SK-N-SH (cell line): ENCODE results near the gene CRACR2B. TPM values are rescaled to one million over a fixed set of nuclear protein-coding genes. Genes with fewer than 3 reads are reported as not detected.
A peak's percentile ranks its signal among the peaks of the same experiment; 100 is the strongest.

Experiments used
- CTCF ChIA-PET: fragments of 300-600, 350-600 bp; formaldehyde crosslinking; extraction: SDS; loops from one replicate; lab custom pipeline; 2021; lab: Yijun Ruan, JAX
- POLR2A ChIA-PET: fragments of 350-600 bp; sonication (Branson Sonifier 250); formaldehyde crosslinking; extraction: SDS; loops from one replicate; lab custom pipeline; 2020; ENCODE audit warnings: antibody characterized with exemption, inconsistent platforms; lab: Yijun Ruan, JAX
- DNase-seq: peaks from one replicate; pipeline ENCODE4 v3.0.0; 2012
- H2AFZ ChIP-seq: fragments of 200-600 bp; sonication (generic); 2 replicates; pipeline ENCODE4 v1.8.1; 2016; ENCODE audit warnings: antibody characterized with exemption, mild to moderate bottlenecking, low read depth
- H3F3A ChIP-seq: fragments of 200-600 bp; sonication (generic); replicated peaks from 2 replicates; pipeline ENCODE3; 2016; ENCODE audit warnings: antibody characterized with exemption, mild to moderate bottlenecking; ENCODE audit not compliant: insufficient read depth
- H3K27ac ChIP-seq, 2 experiments: fragments of 200-500 bp in 1 of 2; fragments of 200-600 bp in 1 of 2; sonication (Bioruptor generic) in 1 of 2; sonication (generic), shearing (Covaris generic) in 1 of 2; 2 replicates each; pipeline versions ENCODE4 v1.5.1 to v1.6.1; 2014 to 2016; ENCODE audit warnings: low read depth in 2 of 2, inconsistent platforms in 1 of 2, low read length in 1 of 2, mild to moderate bottlenecking in 1 of 2, mixed read lengths in 1 of 2
- H3K27me3 ChIP-seq: fragments of 200-600 bp; sonication (generic), shearing (Covaris generic); 2 replicates; pipeline ENCODE4 v1.6.1; 2016; ENCODE audit warnings: mixed run types; ENCODE audit not compliant: insufficient read depth
- H3K36me3 ChIP-seq, 2 experiments: fragments of 200-500 bp in 1 of 2; fragments of 200-600 bp in 1 of 2; sonication (Bioruptor generic) in 1 of 2; sonication (generic) in 1 of 2; replicated peaks in 1 of 2; 2 replicates each; pipeline versions ENCODE3 to v1.5.1; 2014 to 2016; ENCODE audit warnings: low read length in 1 of 2, mild to moderate bottlenecking in 1 of 2; ENCODE audit not compliant: insufficient read depth in 2 of 2, control insufficient read depth in 1 of 2
- H3K4me1 ChIP-seq, 2 experiments: fragments of 200-500 bp in 1 of 2; fragments of 200-600 bp in 1 of 2; sonication (Bioruptor generic) in 1 of 2; sonication (generic), shearing (Covaris generic) in 1 of 2; 2 replicates each; pipeline versions ENCODE4 v1.5.1 to v1.6.1; 2014 to 2016; ENCODE audit warnings: low read depth in 1 of 2, low read length in 1 of 2, mixed run types in 1 of 2; ENCODE audit not compliant: insufficient read depth in 2 of 2, control insufficient read depth in 1 of 2
- H3K4me2 ChIP-seq: fragments of 200-600 bp; sonication (generic), shearing (Covaris generic); 2 replicates; pipeline ENCODE4 v1.6.1; 2017; ENCODE audit warnings: mixed run types
- H3K4me3 ChIP-seq, 2 experiments: fragments of 200-500 bp in 1 of 2; fragments of 200-600 bp in 1 of 2; sonication (Bioruptor generic) in 1 of 2; sonication (generic), shearing (Covaris generic) in 1 of 2; 2 replicates each; pipeline versions ENCODE4 v1.5.1 to v1.8.1; 2014 to 2016; ENCODE audit warnings: low read depth in 2 of 2, inconsistent platforms in 1 of 2, low read length in 1 of 2, mild to moderate bottlenecking in 1 of 2, mixed read lengths in 1 of 2, moderate library complexity in 1 of 2
- H3K79me2 ChIP-seq: fragments of 200-600 bp; sonication (generic); 2 replicates; pipeline ENCODE4 v1.8.1; 2017; ENCODE audit warnings: mild to moderate bottlenecking; ENCODE audit not compliant: insufficient read depth
- H3K9ac ChIP-seq: fragments of 200-600 bp; sonication (generic); 2 replicates; pipeline ENCODE4 v1.6.1; 2017; ENCODE audit warnings: mixed run types
- H3K9me2 ChIP-seq: fragments of 200-600 bp; sonication (generic); 2 replicates; pipeline ENCODE4 v1.6.1; 2017; ENCODE audit warnings: mixed run types
- H3K9me3 ChIP-seq: fragments of 200-600 bp; sonication (generic); 2 replicates; pipeline ENCODE4 v1.6.1; 2017; ENCODE audit warnings: mixed run types, mild to moderate bottlenecking, moderate library complexity
- H4K20me1 ChIP-seq: fragments of 200-600 bp; sonication (generic); 2 replicates; pipeline ENCODE4 v1.6.1; 2017; ENCODE audit warnings: mild to moderate bottlenecking, mixed run types; ENCODE audit not compliant: insufficient read depth
- CHD2 ChIP-seq: fragments of 150-350 bp; IDR thresholded peaks from 2 replicates; pipeline ENCODE4 v1.6.1; 2018; ENCODE audit warnings: low read length; ENCODE audit not compliant: partially characterized antibody
- CTCF ChIP-seq: fragments of 200-600 bp; sonication (generic); IDR thresholded peaks from 2 replicates; pipeline ENCODE4 v1.6.1; 2017; ENCODE audit warnings: antibody characterized with exemption, mild to moderate bottlenecking, moderate library complexity
- ELF1 ChIP-seq: IDR thresholded peaks from 2 replicates; pipeline ENCODE4 v1.4.0; 2012
- EZH2phosphoT487 ChIP-seq: fragments of 200-600 bp; sonication (generic); IDR thresholded peaks from 2 replicates; pipeline ENCODE4 v1.6.1; 2017; ENCODE audit warnings: low read depth, mixed run types, mild to moderate bottlenecking, antibody characterized with exemption, moderate library complexity, borderline replicate concordance
- FOSL2 ChIP-seq: IDR thresholded peaks from 2 replicates; pipeline ENCODE4 v1.4.0; 2012; ENCODE audit warnings: low read depth, mild to moderate bottlenecking, moderate library complexity, borderline replicate concordance
- FOXJ3 ChIP-seq: sonication (generic); formaldehyde crosslinking; IDR thresholded peaks from 2 replicates; pipeline ENCODE4 v1.5.1; 2020; ENCODE audit warnings: mild to moderate bottlenecking, missing genetic modification reagents
- FOXM1 ChIP-seq: IDR thresholded peaks from 2 replicates; pipeline ENCODE4 v1.4.0; 2012; ENCODE audit warnings: low read depth, mild to moderate bottlenecking
- GABPA ChIP-seq: IDR thresholded peaks from 2 replicates; pipeline ENCODE4 v1.4.0; 2012; ENCODE audit warnings: low read depth, mild to moderate bottlenecking
- MAX ChIP-seq: IDR thresholded peaks from 2 replicates; pipeline ENCODE4 v1.4.0; 2012; ENCODE audit warnings: low read depth
- MEF2A ChIP-seq: IDR thresholded peaks from 2 replicates; pipeline ENCODE4 v1.4.0; 2012; ENCODE audit warnings: low read depth, borderline replicate concordance
- MXI1 ChIP-seq: IDR thresholded peaks from 2 replicates; pipeline ENCODE4 v1.6.1; 2012; ENCODE audit warnings: mild to moderate bottlenecking, low read depth, low read length, improper control_type of control experiment
- NRF1 ChIP-seq: IDR thresholded peaks from 2 replicates; pipeline ENCODE4 v1.6.1; 2012; ENCODE audit warnings: low read depth, mild to moderate bottlenecking, low read length
- POLR2AphosphoS5 ChIP-seq: IDR thresholded peaks from 2 replicates; pipeline ENCODE4 v1.6.1; 2012; ENCODE audit warnings: low read depth, low read length
- RAD21 ChIP-seq: IDR thresholded peaks from 2 replicates; pipeline ENCODE4 v1.6.1; 2012; ENCODE audit warnings: mild to moderate bottlenecking, low read length
- RCOR1 ChIP-seq: fragments of 150-350 bp; IDR thresholded peaks from 2 replicates; pipeline ENCODE4 v1.6.1; 2017; ENCODE audit warnings: antibody characterized with exemption, low read length
- SIN3A ChIP-seq: IDR thresholded peaks from 2 replicates; pipeline ENCODE4 v1.6.1; 2012; ENCODE audit warnings: low read depth, mild to moderate bottlenecking, low read length, moderate library complexity, borderline replicate concordance
- TAF1 ChIP-seq: IDR thresholded peaks from 2 replicates; pipeline ENCODE4 v1.6.1; 2012; ENCODE audit warnings: low read depth, mild to moderate bottlenecking, low read length, moderate library complexity, borderline replicate concordance
- TCF12 ChIP-seq: IDR thresholded peaks from 2 replicates; pipeline ENCODE4 v1.4.0; 2012
- USF1 ChIP-seq: IDR thresholded peaks from 2 replicates; pipeline ENCODE4 v1.4.0; 2012; ENCODE audit warnings: low read depth, borderline replicate concordance
- YY1 ChIP-seq: IDR thresholded peaks from 2 replicates; pipeline ENCODE4 v1.4.0; 2012; ENCODE audit warnings: low read depth, mild to moderate bottlenecking
- WGBS: methylation state at CpG from one replicate; pipeline ENCODE4 v1.1.6; 2017; ENCODE audit warnings: low lambda C conversion rate; 5-methylcytosine and 5-hydroxymethylcytosine counted together
- polyA plus RNA-seq, 3 experiments: library from polyadenylated mRNA; depleted of rRNA; stranded (reverse); fragments of >200 nt; gene quantifications; 2 replicates each; pipeline ENCODE4 v1.2.3, GENCODE V29; 2012

The CRACR2B gene
- polyA plus RNA-seq, 1 of the 3 experiments (the other 2 are of a cell fraction): 1.1 TPM

DNA sequence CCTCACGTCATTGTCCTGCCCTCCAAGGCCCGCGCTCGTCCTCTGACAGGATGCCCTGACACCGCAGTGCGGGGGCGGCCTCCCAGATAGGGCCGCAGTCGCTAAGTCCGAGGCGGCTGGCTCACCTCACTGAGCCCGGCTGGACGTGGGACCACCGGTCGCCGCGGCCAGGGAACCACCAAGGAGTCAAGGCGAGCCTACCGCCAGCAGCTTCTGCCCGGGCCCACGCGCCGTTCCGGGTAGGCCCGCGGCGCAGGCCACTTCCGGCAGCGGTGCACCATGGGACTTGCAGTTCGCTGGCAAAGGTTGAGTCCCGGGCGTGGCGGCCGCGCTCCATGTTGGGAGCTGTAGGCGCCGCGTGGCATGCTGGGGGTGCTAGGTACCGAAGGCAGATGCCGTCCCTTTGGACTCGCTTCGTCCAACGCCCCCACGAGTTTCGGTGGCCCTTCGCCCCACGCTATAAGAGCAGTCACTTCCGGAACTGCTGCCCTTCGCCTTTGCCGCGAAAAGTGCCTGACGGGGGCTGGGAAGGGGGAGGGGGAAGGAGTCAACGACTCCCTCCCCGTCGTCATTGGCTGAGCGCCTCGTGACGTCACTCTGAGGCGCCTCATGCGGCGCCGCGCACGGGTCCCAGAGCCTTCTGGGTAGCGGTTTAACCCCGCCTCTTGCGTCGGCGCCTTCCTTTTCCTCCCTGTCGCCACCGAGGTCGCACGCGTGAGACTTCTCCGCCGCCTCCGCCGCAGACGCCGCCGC lies 18.3 kb upstream of the CRACR2B start, which contains the start of gene RPLP2:
Gene RPLP2, plus strand, starts transcription at position 681 of the 753 bp plus-strand sequence. CDS start 268 bp downstream, outside the sequence.
- Histone ChIP-seq H3K9me3 (no peaks in the 10 kb centered on the region), H4K20me1 (peaks cover 30% of the 10 kb centered on the region), H2AFZ (0 out of 2 replicates have a peak within 1 kb of the TSS, but pooled peaks have one; percentile 77), H3K4me1 (peaks cover 11 to 23% of the 10 kb centered on the region in 2 experiments; a peak in 2 of 4 replicates), H3K4me3 (peak within 1 kb of the TSS; percentile 81 to 97), H3F3A (peaks cover 38% of the 10 kb centered on the region), H3K79me2 (peaks cover 70% of the 10 kb centered on the region)
- CTCF ChIA-PET: interaction anchor here (1.0 to 1.5 kb wide), 5 partner anchors 9 to 55 kb away, joined by 3 to 4 read pairs (median 3); partner anchors contain the start of gene PNPLA2
- DNase-seq: peak; percentile 97
- 1% methylated on average over 14 of the region's 81 CpGs for WGBS
- peak; percentile 91 for TF ChIP-seq POLR2AphosphoS5
- TF ChIP-seq MEF2A: no peak
- no peak for TF ChIP-seq EZH2phosphoT487
- no peak for TF ChIP-seq TCF12
- peak; percentile 90 for TF ChIP-seq GABPA
- TF ChIP-seq ELF1: peak; percentile 96
- peak; percentile 87 for TF ChIP-seq CHD2
- TF ChIP-seq MXI1: peak; percentile 85
- no peak for TF ChIP-seq FOXM1
- TF ChIP-seq USF1: no peak
- peak; percentile 93 for TF ChIP-seq TAF1
- no peak for TF ChIP-seq RAD21
- peak; percentile 38; the same call in 1 of the 2 replicates for TF ChIP-seq NRF1
- peak; percentile 71; the same call in 1 of the 2 replicates for TF ChIP-seq YY1
- no peak for TF ChIP-seq FOSL2
- peak; percentile 82; the same call in 1 of the 2 replicates for TF ChIP-seq FOXJ3 (CRISPR knock-in tag)
- no peak for TF ChIP-seq CTCF
- peak; percentile 92 for TF ChIP-seq MAX
- TF ChIP-seq SIN3A: peak; percentile 71; the same call in 1 of the 2 replicates
- TF ChIP-seq RCOR1: no peak
- TF ChIP-seq, all 33 proteins: peak for 11
- no peaks in the 10 kb centered on the region for H3K9me2 ChIP-seq
- POLR2A ChIA-PET: interaction anchor here (0.5 to 2.2 kb wide), 11 partner anchors 10 to 178 kb away, joined by 3 to 34 read pairs (median 6); partner anchors contain the start of genes CD151, CEND1, PNPLA2 and TSPAN4
- peak within 1 kb of the TSS; percentile 97 to 98 for H3K27ac ChIP-seq
- H3K4me2 ChIP-seq: peak within 1 kb of the TSS; percentile 99
- no peaks in the 10 kb centered on the region for H3K27me3 ChIP-seq
- H3K9ac ChIP-seq: peak within 1 kb of the TSS; percentile 97
- peaks cover 24 to 28% of the 10 kb centered on the region in 2 experiments for H3K36me3 ChIP-seq
